HUDEP-2 (cell line): ENCODE results near the gene IREB2.
"Not testable (repeated sequence)": the region's sequence is repeated elsewhere in the genome, so short reads cannot be mapped to it uniquely, and the experiment has no call there.

ENCODE experiments used
- DNase-seq, 76 experiments: peaks; one replicate each; lab custom pipeline; 2025; ENCODE audit not compliant: unreplicated experiment in 76 of 76; lab: John Stamatoyannopoulos, UW

IREB2 gene, protein sequence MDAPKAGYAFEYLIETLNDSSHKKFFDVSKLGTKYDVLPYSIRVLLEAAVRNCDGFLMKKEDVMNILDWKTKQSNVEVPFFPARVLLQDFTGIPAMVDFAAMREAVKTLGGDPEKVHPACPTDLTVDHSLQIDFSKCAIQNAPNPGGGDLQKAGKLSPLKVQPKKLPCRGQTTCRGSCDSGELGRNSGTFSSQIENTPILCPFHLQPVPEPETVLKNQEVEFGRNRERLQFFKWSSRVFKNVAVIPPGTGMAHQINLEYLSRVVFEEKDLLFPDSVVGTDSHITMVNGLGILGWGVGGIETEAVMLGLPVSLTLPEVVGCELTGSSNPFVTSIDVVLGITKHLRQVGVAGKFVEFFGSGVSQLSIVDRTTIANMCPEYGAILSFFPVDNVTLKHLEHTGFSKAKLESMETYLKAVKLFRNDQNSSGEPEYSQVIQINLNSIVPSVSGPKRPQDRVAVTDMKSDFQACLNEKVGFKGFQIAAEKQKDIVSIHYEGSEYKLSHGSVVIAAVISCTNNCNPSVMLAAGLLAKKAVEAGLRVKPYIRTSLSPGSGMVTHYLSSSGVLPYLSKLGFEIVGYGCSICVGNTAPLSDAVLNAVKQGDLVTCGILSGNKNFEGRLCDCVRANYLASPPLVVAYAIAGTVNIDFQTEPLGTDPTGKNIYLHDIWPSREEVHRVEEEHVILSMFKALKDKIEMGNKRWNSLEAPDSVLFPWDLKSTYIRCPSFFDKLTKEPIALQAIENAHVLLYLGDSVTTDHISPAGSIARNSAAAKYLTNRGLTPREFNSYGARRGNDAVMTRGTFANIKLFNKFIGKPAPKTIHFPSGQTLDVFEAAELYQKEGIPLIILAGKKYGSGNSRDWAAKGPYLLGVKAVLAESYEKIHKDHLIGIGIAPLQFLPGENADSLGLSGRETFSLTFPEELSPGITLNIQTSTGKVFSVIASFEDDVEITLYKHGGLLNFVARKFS

DNA sequence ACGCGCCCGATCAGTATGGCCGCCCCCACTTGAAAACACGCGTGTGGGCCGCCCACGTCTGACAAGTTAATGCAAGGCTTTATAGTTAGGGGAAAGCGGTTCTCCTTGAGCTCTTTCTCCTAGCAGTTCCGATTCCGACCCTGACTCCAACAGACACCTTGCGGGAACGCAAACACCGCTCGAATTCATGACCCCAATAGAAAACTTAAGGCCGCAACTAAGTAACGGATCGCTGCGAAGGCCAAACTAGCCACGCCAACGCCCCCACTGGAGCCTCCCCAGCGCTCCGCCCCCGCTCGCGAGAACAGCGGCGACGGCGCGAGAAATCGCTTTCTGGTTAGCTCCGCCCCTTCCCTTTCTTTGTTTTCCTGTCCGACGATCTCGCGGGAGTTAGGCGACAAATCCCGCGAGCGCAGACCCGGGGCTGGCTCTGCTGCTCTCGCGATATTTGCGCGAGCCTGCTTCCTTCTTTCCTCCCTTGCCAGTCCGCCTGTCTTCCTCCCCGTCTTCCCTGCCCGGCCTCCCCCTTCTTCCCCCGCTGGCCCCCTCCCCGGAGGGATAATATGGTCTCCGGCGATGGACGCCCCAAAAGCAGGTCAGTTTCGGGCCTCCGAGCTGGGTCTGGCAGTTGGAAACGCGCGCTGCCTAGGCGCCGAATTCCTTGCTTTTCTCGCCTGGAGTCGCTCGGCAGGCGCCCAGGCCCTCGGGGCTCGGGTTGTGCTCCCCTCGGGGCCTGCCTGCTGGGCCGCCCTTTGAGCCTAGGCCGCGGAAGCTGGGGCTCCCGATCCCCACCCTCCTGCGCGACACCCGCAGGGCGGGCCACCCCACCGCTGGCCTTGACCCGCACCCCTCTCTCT is at the start of gene IREB2:
Gene IREB2 (plus strand): TSS at position 455 of the 857 bp plus-strand sequence. CDS start 122 bp downstream, at position 577.
- DNase-seq: peak in 75 of 76 experiments; percentile 57 to 99 (median 95)

GRCh38 chr15:78388865-78389264 is 49.2 kb upstream of the IREB2 start:
- no peak for DNase-seq

GRCh38 chr15:78389322-78389721 is 48.7 kb upstream of the IREB2 start:
- DNase-seq: no peak

GRCh38 chr15:78389738-78390137 is 48.3 kb upstream of the IREB2 start:
- DNase-seq: no peak

DNA sequence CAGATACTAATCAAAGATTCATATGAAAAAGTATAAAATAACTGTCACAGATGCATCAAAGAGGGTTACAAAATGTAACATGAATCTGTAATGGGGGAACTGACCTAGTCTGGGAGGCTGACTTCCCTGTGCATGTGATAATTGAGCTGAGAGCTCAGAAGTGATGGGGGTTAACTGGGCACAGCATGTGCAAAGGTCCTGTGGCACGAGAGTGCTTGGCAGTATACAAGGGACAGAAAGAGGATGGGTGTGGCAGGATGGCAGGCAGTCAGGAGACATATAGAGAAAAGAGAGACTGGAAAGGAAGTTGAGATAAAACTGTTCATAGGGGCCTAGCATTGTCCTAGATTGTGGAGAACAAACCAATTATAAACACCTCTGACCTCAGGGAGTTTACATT is 47.8 kb upstream of the IREB2 start:
- no peak for DNase-seq

- no peak for DNase-seq
Observed at GRCh38 chr15:78390826-78391225, 47.2 kb upstream of the IREB2 start.

DNA sequence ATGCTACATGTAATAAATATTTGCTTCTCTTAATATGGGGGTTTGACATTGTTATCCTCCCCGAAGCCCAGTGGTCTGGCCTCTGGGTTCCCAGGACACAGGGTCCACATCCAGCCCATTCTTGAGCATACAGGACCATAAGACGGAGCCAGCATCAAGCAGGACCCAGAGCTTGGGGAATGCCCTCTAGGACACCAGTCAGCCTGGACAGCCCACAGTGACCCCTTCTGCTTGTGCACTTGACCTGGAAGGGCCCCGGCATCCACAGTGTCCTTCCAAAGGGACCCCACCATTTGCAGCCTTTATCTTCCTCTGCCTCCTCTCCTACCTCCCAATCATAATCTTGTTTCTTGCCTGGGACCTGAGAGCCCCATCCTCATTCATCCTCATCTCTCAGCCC is 46.2 kb upstream of the IREB2 start:
- no peak for DNase-seq

DNA sequence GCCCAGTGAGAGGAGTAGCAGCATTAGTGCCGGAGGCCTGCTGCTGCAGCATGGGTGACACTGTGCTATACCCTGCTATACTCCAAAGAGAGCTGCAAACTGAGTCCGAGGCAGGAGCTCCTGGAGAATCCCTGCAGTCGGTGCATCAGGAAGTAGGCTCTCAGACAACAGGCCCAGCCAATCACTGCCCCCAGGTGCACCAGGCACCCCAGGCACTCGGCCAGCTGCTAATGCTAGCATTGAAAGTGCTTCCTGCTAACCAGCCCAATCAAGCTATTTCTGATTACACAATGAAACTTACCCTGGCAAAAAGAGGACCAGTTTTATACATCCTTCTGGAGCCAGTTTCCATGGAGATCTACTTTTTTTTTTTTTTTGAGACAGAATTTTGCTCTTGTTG is 45.6 kb upstream of the IREB2 start:
- DNase-seq: no peak

DNA sequence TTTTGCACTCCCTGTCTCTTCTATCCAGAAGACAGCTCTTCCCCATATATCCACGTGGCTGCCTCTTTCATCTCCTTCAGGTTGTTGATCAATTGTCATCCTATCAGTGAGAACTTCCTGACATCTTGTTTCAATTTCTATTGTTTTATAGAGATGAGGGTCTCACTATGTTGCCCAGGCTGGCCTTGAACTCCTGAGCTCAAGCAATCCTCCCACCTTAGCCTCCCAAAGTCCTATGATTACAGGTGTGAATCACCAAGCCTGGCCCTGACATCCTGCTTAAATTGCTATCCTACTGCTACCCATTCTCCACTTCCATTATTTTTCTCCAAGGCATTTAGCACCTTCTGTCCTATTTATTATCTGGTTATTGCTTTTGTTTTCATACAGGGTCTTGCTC is 44.9 kb upstream of the IREB2 start:
- no peak for DNase-seq

DNA sequence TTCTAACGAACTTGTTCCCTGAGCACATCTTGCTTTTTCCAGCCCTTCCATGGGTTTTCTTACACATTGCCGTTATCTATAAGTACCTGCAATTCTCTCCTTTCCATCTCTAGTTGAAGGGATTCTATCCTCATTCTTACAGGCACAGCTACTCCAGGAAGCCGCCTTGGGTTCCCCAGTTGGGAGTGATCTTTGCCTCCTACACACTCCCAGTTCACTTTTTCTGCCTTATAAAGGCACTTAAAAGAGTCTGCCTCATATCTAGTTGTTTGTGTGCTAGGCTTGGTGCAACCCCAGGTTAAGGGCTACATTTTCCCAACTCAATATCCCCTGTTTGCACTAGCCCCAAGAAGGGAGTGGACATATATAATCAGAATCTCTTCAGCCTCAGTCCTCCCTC is 44.0 kb upstream of the IREB2 start:
- DNase-seq: no peak

DNA sequence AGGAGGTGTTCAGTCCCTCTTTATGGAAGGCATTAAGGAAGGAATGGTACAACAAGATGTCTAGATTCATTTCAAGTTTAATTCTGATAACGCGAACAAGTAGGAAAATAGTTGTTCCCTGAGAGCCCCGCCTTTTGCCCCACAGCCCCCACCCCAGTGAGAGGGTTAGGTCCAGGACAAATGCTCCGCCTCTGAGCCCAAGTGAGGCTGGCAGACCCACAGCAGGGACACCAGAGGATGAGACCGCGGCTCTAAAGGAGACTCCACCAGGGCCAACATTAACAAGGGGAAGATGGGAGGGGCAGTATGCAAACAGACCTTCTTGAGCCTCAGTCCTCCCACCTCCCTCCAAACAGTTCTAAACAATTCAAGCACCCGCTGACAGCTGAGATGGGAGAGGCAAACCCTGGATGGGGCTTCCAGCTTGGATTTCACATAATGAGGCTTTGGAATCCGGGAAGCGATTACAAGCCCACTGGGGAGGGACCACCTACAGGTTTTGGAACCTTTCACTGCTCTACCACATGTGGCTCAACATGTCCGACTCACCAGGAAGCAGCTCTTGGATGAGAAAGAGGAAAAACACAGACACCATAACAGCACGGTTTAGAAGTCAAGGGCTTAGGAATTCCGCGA is 42.9 kb upstream of the IREB2 start:
- DNase-seq: no peak

DNA sequence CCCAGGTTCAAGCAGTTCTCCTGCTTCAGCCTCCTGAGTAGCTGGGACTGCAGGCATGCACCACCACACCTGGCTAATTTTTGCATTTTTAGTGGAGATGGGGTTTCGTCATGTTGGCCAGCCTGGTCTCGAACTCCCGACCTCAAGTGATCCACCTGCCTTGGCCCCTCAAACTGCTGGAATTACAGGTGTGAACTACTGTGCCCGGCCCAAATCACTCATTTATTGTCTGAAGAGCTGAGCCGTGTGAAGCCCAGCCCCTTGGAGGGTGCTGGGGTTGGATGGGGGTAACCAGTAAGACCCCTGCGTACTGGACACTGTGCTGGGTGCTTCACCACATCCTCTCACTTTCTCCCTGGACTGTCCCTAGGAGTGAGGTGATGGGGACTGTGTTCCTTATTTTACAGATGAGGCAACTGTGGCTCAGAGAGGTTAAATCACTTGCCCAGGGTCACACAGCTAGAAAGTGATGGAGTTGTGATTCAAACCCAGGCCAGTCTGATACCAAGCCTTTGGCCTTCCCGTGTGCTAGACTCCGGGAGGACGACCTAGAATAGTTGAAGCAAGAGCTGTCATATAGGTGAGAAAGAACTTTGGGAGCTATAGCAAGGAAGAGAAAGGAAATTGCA is 41.7 kb upstream of the IREB2 start:
- DNase-seq: no peak

- DNase-seq: peak in 13 of 76 experiments; percentile 3 to 21 (median 11)
Observed at GRCh38 chr15:78396976-78397375, 41.0 kb upstream of the IREB2 start.

GRCh38 chr15:78397382-78397781 is 40.6 kb upstream of the IREB2 start:
- no peak for DNase-seq

GRCh38 chr15:78398076-78398825 is 39.8 kb upstream of the IREB2 start:
- no peak for DNase-seq

DNA sequence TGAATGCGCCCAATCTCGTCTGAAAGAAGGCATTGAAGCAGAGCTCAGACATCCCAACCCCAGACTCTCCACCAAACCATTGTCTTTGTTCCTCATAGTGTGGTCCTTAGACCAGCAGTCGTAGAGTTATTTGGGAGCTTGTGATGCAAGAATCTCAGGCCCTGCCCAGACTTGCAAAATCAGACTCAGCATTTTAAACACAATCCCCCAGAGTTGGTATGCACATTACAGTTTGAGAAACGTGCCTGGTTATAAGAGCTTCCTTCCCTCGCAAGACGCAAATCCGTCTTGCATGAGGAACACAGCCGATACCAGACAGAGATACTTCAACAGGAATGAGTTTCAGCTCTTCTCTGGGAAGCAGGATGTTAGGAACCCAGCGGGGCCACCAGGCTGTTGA is 38.9 kb upstream of the IREB2 start:
- no peak for DNase-seq

- DNase-seq: no peak
Observed at GRCh38 chr15:78402061-78402610, 35.9 kb upstream of the IREB2 start.

DNA sequence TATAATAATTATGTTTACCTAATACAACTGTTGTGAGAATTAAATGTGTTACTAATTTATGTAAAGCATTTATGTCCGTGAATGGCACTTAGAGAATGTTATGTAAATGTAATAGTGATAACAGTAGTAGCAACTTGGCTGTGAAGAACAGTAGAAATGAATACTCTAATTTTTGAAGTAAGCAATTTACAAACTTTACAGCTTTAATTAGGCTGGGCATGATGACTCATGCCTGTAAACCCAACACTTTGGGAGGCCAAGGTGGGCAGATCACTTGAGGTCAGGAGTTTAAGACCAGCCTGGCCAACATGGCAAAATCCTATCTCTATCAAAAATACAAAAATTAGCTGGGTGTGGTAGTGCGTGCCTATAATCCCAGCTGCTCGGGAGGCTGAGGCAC is 33.9 kb upstream of the IREB2 start:
- DNase-seq: no peak

GRCh38 chr15:78404796-78405195 is 33.2 kb upstream of the IREB2 start:
- DNase-seq: not testable (repeated sequence)
